NOMO-1 (cell line): Measurements from ENCODE around the gene NAA10.
"Not testable (repeated sequence)": the region's sequence is repeated elsewhere in the genome, so short reads cannot be mapped to it uniquely, and the experiment has no call there.

Experiments used
- DNase-seq, 2 experiments: peaks; one replicate each; lab custom pipeline; 2025; ENCODE audit not compliant: unreplicated experiment in 2 of 2; lab: John Stamatoyannopoulos, UW

The NAA10 gene

GRCh38 chrX:153934762-153935325 lies at the start of gene NAA10:
TSS of gene NAA10 (minus strand) at chrX:153935037. CDS start at chrX:153934904, 133 bp downstream.
- peak; percentile 29 to 66 for DNase-seq

DNA sequence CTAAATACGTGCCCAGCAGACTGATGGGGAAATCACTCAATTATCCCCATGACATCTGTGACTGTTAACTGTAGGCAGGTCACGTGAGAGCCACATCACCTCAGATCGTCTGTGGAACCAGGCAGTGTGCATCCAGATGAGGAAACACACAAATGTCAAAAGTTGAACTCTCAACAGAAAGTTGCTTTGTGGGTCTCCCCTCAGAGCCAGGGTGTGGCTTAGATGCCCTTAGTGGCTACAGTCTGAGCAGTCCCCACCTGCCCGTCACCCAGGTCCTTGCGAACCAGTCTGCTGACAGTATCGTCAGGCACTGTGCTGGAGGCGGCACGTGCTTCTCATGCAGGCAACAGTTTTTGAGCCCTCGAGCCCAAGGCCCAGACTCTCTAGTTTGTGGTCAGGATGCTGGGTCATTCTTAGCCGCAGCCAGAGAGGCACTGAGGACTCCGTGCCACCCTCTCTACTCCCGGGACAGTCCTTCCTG lies 48.5 kb upstream of the NAA10 start:
- DNase-seq: peak in 1 of 2 experiments; percentile 49

- peak; percentile 72 to 75 for DNase-seq
Observed at GRCh38 chrX:153981771-153982533, 47.1 kb upstream of the NAA10 start.

- no peak for DNase-seq
Observed at GRCh38 chrX:153981231-153981630, 46.4 kb upstream of the NAA10 start.

DNA sequence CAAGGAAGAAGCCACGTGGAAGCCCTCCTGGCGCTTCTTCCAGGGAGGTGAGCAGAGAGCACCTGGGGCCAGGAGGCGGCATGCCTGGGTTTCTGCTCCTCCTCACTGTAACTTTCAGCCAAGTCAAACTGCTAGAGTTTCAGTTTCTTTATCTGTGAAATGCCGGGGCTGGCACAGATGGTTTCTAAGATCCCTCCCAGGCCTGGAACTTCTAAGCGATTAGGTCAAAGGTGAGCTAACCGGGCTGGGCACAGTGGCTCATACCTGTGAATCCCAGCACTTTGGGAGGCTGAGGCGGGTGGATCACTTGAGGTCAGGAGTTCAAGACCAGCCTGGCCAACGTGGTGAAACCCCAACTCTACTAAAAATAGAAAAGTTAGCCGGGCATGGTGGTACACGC lies 45.6 kb upstream of the NAA10 start:
- DNase-seq: not testable (repeated sequence)

DNA sequence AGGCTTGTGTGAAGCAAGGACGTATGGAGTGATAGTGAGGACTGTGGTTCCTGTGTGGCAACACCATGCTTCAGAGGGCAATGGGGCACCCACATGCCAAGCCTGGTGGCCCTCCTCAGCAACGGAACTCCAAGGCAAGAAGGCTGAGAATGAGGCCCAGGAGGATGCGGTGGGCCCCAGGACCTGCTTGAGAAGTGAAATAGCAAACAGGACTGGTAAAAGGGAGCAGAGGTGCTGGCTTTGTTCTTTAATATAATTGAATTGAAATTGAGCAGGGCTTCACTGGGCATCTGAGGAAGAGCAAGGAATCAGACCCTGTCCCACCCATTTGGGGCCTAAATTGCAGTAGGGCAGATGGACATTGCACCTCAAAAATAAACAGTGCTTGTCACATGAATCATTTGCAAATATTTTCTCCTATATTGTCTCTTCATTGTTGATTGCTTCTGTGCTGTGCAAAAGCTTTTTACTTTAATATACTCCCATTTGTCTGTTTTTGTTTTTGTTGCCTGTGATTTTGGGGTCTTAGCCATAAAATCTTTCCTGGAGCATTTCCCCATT lies 40.0 kb upstream of the NAA10 start:
- DNase-seq: no peak

DNA sequence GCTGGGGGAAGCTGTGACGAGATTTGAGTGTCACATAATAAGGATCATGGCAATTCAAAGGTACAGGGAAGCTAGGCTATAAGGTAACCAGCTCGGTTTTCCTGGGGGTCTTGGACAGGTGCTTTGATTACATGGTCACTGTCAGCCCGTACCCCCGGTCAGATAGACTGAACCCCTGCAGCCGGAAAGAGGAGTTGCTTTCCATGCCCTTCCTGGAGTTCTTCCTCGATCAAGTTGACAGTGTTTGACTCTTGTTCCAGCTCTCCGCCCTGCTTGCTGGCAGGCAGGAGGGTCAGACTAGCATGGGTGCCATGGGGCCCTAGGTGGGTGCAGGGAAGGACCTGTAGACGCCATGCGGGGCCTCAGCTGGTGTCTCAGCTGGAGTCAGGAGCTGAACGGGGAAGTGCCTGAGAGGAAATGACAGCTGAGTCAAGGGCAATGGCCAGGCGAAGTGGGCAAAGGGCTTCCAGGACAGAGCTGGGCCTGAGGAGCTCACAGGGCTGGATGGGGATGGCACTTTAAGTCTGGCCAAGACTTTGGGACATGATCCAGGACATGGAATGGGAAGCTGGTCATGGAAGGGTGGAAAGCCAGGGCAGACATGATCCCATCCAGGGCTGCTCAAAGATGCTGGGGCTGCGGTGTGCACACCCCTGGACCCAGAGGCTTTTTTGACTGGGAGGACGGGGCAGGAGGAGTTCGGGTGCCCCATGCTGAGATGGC lies 39.3 kb upstream of the NAA10 start:
- no peak for DNase-seq

DNA sequence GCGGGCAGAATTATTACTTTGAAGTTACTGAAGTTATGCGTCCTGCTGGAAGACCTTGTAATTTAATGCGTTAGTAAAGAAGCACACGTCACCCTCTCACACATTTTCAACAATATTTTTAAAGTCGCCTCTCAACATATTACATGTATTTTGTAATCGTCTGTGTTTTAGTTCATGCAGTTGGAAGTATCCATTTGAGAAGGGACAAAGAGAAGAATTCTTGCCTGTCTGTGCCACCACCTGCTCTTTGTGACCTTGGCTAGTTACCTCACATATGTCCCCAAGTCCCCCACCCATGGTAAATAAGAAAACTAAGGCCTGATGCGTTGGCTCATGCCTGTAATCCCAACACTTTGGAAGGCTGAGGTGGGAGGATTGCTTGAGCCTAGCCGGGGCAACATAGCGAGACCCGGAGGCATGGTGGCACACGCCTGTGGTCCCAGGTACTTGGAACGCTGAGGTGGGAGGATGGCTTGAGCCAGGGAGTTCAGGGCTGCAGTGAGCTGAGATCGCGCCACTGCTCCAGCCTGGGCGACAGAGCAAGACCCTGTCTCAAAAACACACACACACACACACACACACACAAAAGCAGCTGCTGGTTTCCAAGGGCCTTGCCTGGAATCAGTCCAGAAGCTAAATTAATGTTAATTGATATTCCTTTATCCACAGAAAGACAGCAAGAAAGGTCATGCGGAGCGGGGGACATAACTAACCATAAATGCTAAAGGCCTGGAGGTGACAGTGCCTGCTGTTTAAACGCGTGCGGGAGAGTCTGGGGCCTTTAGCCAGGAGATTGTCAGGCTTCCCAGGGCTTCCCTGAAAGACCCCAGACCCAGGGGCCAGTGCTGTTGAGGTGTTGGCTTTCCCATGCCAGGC lies 38.5 kb upstream of the NAA10 start:
- DNase-seq: no peak

GRCh38 chrX:153972368-153973126 lies 37.7 kb upstream of the NAA10 start, which contains the start of gene TMEM187:
TSS of gene TMEM187 (plus strand) at chrX:153972754. CDS start at chrX:153982063, 9,309 bp downstream.
- peak; percentile 90 to 94 for DNase-seq

DNA sequence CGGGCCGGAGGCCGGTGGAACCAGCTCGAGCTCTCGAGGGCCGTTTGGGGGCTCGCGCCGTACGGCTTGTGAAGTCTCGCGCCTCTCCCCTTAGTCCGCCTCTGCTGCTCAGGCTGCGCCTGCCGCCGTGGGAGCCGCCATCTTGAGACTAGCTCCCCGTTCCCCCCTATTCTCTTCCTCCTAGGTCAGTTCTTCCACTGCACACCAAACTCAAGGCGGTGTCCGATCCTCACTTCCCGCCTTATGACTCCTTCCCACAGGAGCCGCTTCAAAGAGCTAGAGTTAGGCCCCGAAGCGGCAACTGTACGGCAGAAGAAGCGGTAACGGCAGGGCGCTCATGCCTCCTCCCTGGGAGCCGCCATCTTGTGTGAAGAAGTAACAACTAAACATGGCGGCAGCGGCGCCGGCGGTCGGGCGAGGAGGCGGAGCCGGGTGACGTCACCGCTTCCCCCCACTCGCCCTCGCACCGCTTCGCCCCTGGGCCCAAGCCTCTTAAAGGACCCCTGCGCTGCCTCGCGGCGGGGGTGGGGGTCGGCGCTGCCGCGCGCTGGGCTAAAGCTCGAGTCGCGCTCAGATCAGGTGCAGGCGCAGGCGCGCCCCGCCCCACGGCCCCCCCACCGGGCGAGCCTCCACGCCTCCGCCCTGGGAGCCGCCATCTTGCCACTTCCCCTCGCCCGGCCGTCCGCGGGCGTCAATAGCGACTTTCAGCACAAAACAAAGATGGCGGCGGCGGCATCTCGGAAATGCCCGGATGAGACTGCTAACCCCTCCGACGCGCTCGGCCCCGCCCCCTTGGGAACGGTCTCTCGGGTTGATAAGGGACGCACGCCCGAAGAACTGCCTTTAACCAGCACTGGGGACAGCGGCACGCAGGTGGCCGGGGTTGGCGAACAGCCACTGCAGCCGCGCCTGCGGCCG lies 36.9 kb upstream of the NAA10 start, which contains the start of gene HCFC1:
TSS of gene HCFC1 (minus strand) at position 369 of the 918 bp plus-strand sequence. CDS start 978 bp downstream, outside the sequence.
- peak; percentile 89 to 95 for DNase-seq

DNA sequence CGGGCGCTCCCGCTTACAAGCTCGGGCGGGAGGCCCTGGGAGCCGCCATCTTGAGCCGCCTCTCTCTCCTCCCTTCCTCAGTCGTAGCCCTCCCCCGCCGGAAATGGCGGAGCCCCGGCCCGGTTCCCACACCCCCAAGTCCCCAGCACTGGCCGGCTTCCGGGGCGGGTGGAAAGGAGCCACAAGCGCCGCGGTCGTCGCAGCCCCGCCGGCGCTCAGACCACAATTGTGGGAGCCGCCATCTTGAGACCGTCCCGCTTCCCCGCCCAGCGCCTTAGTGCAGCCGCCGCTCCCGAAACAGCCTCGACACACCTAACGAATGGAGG lies 36.2 kb upstream of the NAA10 start:
- DNase-seq: peak; percentile 80 to 93

- DNase-seq: peak; percentile 73 to 76
Observed at GRCh38 chrX:153970357-153971123, 35.7 kb upstream of the NAA10 start.

DNA sequence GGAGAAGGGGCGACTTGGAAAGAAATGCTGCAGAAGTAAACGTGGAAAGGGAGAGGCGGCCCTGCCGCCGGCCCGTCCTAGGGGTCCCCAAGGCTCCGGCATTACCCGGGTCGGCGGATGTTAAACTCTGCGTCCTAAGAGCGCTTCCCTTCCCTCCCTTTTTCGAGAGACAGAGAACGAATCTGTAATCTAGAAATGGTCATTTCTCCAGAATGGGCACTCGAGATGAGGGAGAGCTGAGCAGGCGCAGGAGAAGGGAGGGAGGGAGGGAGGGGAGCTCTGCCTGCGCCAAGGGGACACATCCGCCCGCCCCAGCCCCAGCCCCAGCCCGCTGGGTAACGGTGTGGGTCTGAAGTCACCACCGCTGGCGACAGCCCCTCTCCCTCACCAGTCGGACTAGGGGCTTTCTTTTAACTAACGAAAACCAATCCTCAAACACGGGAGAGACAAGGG lies 35.1 kb upstream of the NAA10 start:
- DNase-seq: no peak

- DNase-seq: no peak
Observed at GRCh38 chrX:153969125-153969903, 34.5 kb upstream of the NAA10 start.

GRCh38 chrX:153968754-153969124 lies 33.9 kb upstream of the NAA10 start:
- peak in 1 of 2 experiments; percentile 18 for DNase-seq

DNA sequence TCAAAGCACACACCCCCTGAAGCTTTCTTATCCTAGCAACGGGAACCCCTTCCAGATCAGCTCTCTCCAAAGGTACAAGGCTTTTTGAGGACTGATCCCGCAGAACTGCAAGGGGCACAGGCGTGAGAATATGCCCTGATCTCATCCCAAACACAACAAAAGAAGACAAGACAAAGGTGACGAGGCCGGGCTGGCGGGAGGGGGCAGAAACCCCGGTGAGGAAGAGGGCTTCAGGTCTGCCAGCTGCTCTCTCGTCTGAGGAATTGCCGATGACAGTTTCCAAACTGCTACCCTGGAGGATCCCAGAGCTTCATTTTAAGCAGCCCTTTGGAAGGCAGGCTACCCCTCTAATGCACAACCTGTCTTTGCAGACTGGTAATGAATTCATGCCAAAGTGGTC lies 33.4 kb upstream of the NAA10 start:
- no peak for DNase-seq
